ENCODE results near the gene PAPOLG.

PAPOLG gene

GRCh38 chr2:60843006-60843405, 86.9 kb downstream of the PAPOLG start:
- no peaks in the 10 kb centered on the region for H4K20me1 ChIP-seq (ENCODE audit: insufficient read depth)
- H3K36me3 ChIP-seq (ENCODE audit: insufficient read depth), result no peaks in the 10 kb centered on the region
- H3K4me2 ChIP-seq, result no peak overlapping the region
- no peak overlapping the region for H3K4me3 ChIP-seq (IDR thresholded peaks at IDR 0.05; ENCODE audit: insufficient read depth, low read depth, low read length)
- H2AFZ ChIP-seq (ENCODE audit: low read depth), result no peak overlapping the region
- peaks cover 38% of the 10 kb centered on the region for H3K4me1 ChIP-seq (ENCODE audit: low read depth, poor library complexity, severe bottlenecking)
- H3K79me2 ChIP-seq (ENCODE audit: insufficient read depth, low read depth), result no peaks in the 10 kb centered on the region
- no peak overlapping the region for H3K9ac ChIP-seq
- TF ChIP-seq, protein P1, sequence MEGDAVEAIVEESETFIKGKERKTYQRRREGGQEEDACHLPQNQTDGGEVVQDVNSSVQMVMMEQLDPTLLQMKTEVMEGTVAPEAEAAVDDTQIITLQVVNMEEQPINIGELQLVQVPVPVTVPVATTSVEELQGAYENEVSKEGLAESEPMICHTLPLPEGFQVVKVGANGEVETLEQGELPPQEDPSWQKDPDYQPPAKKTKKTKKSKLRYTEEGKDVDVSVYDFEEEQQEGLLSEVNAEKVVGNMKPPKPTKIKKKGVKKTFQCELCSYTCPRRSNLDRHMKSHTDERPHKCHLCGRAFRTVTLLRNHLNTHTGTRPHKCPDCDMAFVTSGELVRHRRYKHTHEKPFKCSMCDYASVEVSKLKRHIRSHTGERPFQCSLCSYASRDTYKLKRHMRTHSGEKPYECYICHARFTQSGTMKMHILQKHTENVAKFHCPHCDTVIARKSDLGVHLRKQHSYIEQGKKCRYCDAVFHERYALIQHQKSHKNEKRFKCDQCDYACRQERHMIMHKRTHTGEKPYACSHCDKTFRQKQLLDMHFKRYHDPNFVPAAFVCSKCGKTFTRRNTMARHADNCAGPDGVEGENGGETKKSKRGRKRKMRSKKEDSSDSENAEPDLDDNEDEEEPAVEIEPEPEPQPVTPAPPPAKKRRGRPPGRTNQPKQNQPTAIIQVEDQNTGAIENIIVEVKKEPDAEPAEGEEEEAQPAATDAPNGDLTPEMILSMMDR (conservative IDR thresholded peaks at IDR 0.05; ENCODE audit: low read depth, low read length), result no peak
- H3K27ac ChIP-seq, result no peak overlapping the region
- H3K27me3 ChIP-seq (ENCODE audit: insufficient read depth, low read depth), result no peaks in the 10 kb centered on the region

GRCh38 chr2:60844105-60844504, 88.0 kb downstream of the PAPOLG start:
- Histone ChIP-seq H3K4me2 (no peak overlapping the region), H3K27me3 (ENCODE audit: insufficient read depth, low read depth) (no peaks in the 10 kb centered on the region), H4K20me1 (ENCODE audit: insufficient read depth) (no peaks in the 10 kb centered on the region), H3K4me1 (ENCODE audit: low read depth, poor library complexity, severe bottlenecking) (peaks cover 34% of the 10 kb centered on the region), H3K4me3 (IDR thresholded peaks at IDR 0.05; ENCODE audit: insufficient read depth, low read depth, low read length) (no peak overlapping the region), H3K79me2 (ENCODE audit: insufficient read depth, low read depth) (no peaks in the 10 kb centered on the region), H3K27ac (no peak overlapping the region), H3K9ac (no peak overlapping the region), H2AFZ (ENCODE audit: low read depth) (no peak overlapping the region), H3K36me3 (ENCODE audit: insufficient read depth) (no peaks in the 10 kb centered on the region)
- TF ChIP-seq, protein P1 (conservative IDR thresholded peaks at IDR 0.05; ENCODE audit: low read depth, low read length), result no peak

- H3K9ac ChIP-seq, result no peak overlapping the region
- H3K4me3 ChIP-seq (IDR thresholded peaks at IDR 0.05; ENCODE audit: insufficient read depth, low read depth, low read length), result no peak overlapping the region
- no peak overlapping the region for H3K27ac ChIP-seq
- no peaks in the 10 kb centered on the region for H3K27me3 ChIP-seq (ENCODE audit: insufficient read depth, low read depth)
- H4K20me1 ChIP-seq (ENCODE audit: insufficient read depth), result no peaks in the 10 kb centered on the region
- no peaks in the 10 kb centered on the region for H3K79me2 ChIP-seq (ENCODE audit: insufficient read depth, low read depth)
- TF ChIP-seq, protein P1 (conservative IDR thresholded peaks at IDR 0.05; ENCODE audit: low read depth, low read length), result no peak
- no peaks in the 10 kb centered on the region for H3K36me3 ChIP-seq (ENCODE audit: insufficient read depth)
- no peak overlapping the region for H3K4me2 ChIP-seq
- H3K4me1 ChIP-seq (ENCODE audit: low read depth, poor library complexity, severe bottlenecking), result no peaks in the 10 kb centered on the region
- no peak overlapping the region for H2AFZ ChIP-seq (ENCODE audit: low read depth)
Measured at GRCh38 chr2:60847854-60848253, 91.8 kb downstream of the PAPOLG start.
